ENCODE data around the gene KIF19.

GRCh38 chr17:74390680-74391653 lies 64.9 kb downstream of the KIF19 start:
- TF ChIP-seq JUND (IDR thresholded peaks at IDR 0.05): no peak
- TF ChIP-seq, protein P1, sequence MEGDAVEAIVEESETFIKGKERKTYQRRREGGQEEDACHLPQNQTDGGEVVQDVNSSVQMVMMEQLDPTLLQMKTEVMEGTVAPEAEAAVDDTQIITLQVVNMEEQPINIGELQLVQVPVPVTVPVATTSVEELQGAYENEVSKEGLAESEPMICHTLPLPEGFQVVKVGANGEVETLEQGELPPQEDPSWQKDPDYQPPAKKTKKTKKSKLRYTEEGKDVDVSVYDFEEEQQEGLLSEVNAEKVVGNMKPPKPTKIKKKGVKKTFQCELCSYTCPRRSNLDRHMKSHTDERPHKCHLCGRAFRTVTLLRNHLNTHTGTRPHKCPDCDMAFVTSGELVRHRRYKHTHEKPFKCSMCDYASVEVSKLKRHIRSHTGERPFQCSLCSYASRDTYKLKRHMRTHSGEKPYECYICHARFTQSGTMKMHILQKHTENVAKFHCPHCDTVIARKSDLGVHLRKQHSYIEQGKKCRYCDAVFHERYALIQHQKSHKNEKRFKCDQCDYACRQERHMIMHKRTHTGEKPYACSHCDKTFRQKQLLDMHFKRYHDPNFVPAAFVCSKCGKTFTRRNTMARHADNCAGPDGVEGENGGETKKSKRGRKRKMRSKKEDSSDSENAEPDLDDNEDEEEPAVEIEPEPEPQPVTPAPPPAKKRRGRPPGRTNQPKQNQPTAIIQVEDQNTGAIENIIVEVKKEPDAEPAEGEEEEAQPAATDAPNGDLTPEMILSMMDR (IDR thresholded peaks at IDR 0.05 in 2 of 3, conservative IDR thresholded peaks at IDR 0.05 in 1 of 3; ENCODE audit: borderline replicate concordance in 1 of 3, insufficient read depth in 1 of 3, low read depth in 2 of 3, low read length in 2 of 3): no peak
- TF ChIP-seq SIN3A (IDR thresholded peaks at IDR 0.05; ENCODE audit: low read depth): no peak
- no peak for TF ChIP-seq POLR2A (IDR thresholded peaks at IDR 0.05; ENCODE audit: borderline replicate concordance, extremely low read depth, insufficient read depth, insufficient read length)
- no peak for TF ChIP-seq EZH2phosphoT487 (IDR thresholded peaks at IDR 0.05; ENCODE audit: borderline replicate concordance)
- no peak for TF ChIP-seq POLR2AphosphoS5 (IDR thresholded peaks at IDR 0.05; ENCODE audit: low read depth, low read length)
- no peak for TF ChIP-seq CEBPB (IDR thresholded peaks at IDR 0.05; ENCODE audit: low read depth)
- TF ChIP-seq EGR1 (IDR thresholded peaks at IDR 0.05; ENCODE audit: low read depth): no peak
- TF ChIP-seq EZH2 (IDR thresholded peaks at IDR 0.05): no peak
